Transverse colon (tissue), 3 donors: ENCODE measurements around the gene ZNF366.

ENCODE experiments used
- POLR2A ChIP-seq: fragments of 450-650 bp; IDR thresholded peaks from one replicate; pipeline ENCODE4 v1.6.1; 2016; ENCODE audit warnings: antibody characterized with exemption, mild to moderate bottlenecking, moderate library complexity
- TF ChIP-seq, protein P1 (sequence below), 5 experiments: fragments of 200-600 bp in 3 of 5; fragments of 450-650 bp in 2 of 5; sonication (generic) in 3 of 5; IDR thresholded peaks; 1 replicate in 2 of 5; 2 replicates in 3 of 5; pipeline ENCODE4 v1.5.1; 2016 to 2017; ENCODE audit warnings: antibody characterized with exemption in 5 of 5, inconsistent platforms in 3 of 5, mild to moderate bottlenecking in 2 of 5, moderate library complexity in 1 of 5

DNA sequence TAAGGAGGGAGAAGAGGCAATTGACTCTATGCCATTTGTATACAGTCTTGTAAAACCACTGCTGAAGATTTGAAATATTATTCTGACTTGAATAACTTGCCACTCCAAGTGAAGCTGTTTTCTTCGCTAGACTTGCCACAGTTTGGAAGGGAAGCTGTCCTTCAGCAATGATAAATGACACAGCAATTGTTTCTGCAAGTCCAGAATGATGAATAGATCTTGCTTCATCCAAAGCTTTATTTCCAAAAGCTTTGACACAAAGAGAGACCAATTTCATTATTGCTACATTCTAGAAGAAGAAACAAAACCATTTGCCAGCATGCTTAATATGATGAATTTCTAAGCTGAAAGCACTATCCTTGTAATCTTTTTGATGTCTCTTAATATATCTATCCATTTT is 73.7 kb downstream of the ZNF366 start:
- TF ChIP-seq, protein P1, sequence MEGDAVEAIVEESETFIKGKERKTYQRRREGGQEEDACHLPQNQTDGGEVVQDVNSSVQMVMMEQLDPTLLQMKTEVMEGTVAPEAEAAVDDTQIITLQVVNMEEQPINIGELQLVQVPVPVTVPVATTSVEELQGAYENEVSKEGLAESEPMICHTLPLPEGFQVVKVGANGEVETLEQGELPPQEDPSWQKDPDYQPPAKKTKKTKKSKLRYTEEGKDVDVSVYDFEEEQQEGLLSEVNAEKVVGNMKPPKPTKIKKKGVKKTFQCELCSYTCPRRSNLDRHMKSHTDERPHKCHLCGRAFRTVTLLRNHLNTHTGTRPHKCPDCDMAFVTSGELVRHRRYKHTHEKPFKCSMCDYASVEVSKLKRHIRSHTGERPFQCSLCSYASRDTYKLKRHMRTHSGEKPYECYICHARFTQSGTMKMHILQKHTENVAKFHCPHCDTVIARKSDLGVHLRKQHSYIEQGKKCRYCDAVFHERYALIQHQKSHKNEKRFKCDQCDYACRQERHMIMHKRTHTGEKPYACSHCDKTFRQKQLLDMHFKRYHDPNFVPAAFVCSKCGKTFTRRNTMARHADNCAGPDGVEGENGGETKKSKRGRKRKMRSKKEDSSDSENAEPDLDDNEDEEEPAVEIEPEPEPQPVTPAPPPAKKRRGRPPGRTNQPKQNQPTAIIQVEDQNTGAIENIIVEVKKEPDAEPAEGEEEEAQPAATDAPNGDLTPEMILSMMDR (IDR thresholded peaks at IDR 0.05) = no peak
- no peak for TF ChIP-seq POLR2A
